GM12878 (cell line): ENCODE data around the gene SDCCAG8. TPM values are rescaled to one million over a fixed set of nuclear protein-coding genes. Genes with fewer than 3 reads are reported as not detected.

Source experiments
- ATAC-seq: fragments of 200-7000 bp; cut with Tn5 transposase; 3 replicates; pipeline ENCODE4 v1.9.1; 2020; ENCODE audit warnings: mild to moderate bottlenecking, moderate library complexity
- BruUV-seq: library from RNA; stranded (reverse); fragments of 400-500 nt; replicated peaks from 2 replicates; lab custom pipeline; 2021; lab: Mats Ljungman, UMichigan
- CTCF ChIA-PET: fragments of 300-600 bp; sonication (Branson Sonifier 250); formaldehyde crosslinking; extraction: SDS; loops from one replicate; lab custom pipeline; 2021; ENCODE audit warnings: inconsistent platforms; lab: Yijun Ruan, JAX
- POLR2A ChIA-PET: fragments of 350-600 bp; formaldehyde crosslinking; extraction: SDS; loops from one replicate; lab custom pipeline; 2021; ENCODE audit warnings: inconsistent platforms; lab: Charles Lee
- RAD21 ChIA-PET: fragments of 300-600 bp; sonication (Branson Sonifier 250); formaldehyde crosslinking; loops from one replicate; lab custom pipeline; 2023; ENCODE audit warnings: antibody characterized with exemption; ENCODE audit not compliant: unreplicated experiment; lab: Charles Lee
- SMC1A ChIA-PET: fragments of 300-600 bp; sonication (Branson Sonifier 250); formaldehyde crosslinking; loops from one replicate; lab custom pipeline; 2023; ENCODE audit not compliant: unreplicated experiment, uncharacterized antibody; lab: Charles Lee
- DNase-seq: peaks from one replicate; pipeline ENCODE4 v3.0.0-alpha.2; 2011; ENCODE audit warnings: low read depth, low spot score
- FAIRE-seq: peaks from 3 replicates; lab custom pipeline; 2011; peaks lifted over from hg19 to GRCh38; lab: Jason Lieb, UNC
- H2AFZ ChIP-seq: 2 replicates; pipeline ENCODE4 v1.6.0; 2011; ENCODE audit warnings: low read depth, low read length, control low read depth; ENCODE audit not compliant: control insufficient read depth
- H3K27ac ChIP-seq: 2 replicates; pipeline ENCODE4 v1.5.1; 2011; ENCODE audit warnings: control low read depth; ENCODE audit not compliant: control insufficient read depth, insufficient read depth
- H3K27me3 ChIP-seq, 2 experiments: replicated peaks in 1 of 2; 2 replicates each; pipeline versions ENCODE4 v1.6.0 to v1.6.1; 2011; ENCODE audit warnings: low read length in 1 of 2; ENCODE audit not compliant: control insufficient read depth in 2 of 2, insufficient read depth in 2 of 2
- H3K36me3 ChIP-seq, 2 experiments: 2 replicates each; pipeline ENCODE4 v1.5.1; 2011; ENCODE audit warnings: low read length in 1 of 2; ENCODE audit not compliant: control insufficient read depth in 2 of 2, insufficient read depth in 2 of 2
- H3K4me1 ChIP-seq: 2 replicates; pipeline ENCODE4 v1.6.1; 2011; ENCODE audit warnings: mild to moderate bottlenecking, low read length, moderate library complexity, mixed read lengths; ENCODE audit not compliant: control insufficient read depth, insufficient read depth
- H3K4me2 ChIP-seq: 2 replicates; pipeline ENCODE4 v1.6.0; 2011; ENCODE audit warnings: control low read depth; ENCODE audit not compliant: control insufficient read depth, insufficient read depth
- H3K4me3 ChIP-seq: fragments of 200-600 bp; sonication (generic); 2 replicates; pipeline ENCODE4 v1.5.1; 2016
- H3K79me2 ChIP-seq: 2 replicates; pipeline ENCODE4 v1.6.0; 2011; ENCODE audit warnings: low read length; ENCODE audit not compliant: control insufficient read depth, insufficient read depth
- H3K9ac ChIP-seq: 2 replicates; pipeline ENCODE4 v1.8.0; 2011; ENCODE audit warnings: low read length, control low read depth, mixed read lengths; ENCODE audit not compliant: control insufficient read depth, insufficient read depth
- H3K9me3 ChIP-seq: replicated peaks from 3 replicates; pipeline ENCODE4 v1.5.1; 2011; ENCODE audit warnings: mild to moderate bottlenecking, low read length; ENCODE audit not compliant: control insufficient read depth, insufficient read depth
- H4K20me1 ChIP-seq: 2 replicates; pipeline ENCODE4 v1.6.0; 2011; ENCODE audit not compliant: control insufficient read depth, insufficient read depth
- ATF3 ChIP-seq: IDR thresholded peaks from 2 replicates; pipeline ENCODE4 v1.6.1; 2011; ENCODE audit warnings: low read depth, mild to moderate bottlenecking, low read length, moderate library complexity, borderline replicate concordance; ENCODE audit errors: extremely low read depth
- EP300 ChIP-seq, 2 experiments: fragments of 150-350 bp in 1 of 2; IDR thresholded peaks; 2 replicates each; pipeline ENCODE4 v1.6.1; 2011 to 2012; ENCODE audit warnings: low read depth in 2 of 2, low read length in 2 of 2, borderline replicate concordance in 1 of 2, improper control_type of control experiment in 1 of 2, inconsistent platforms in 1 of 2; ENCODE audit not compliant: control insufficient read depth in 1 of 2
- FOXK2 ChIP-seq: fragments of 450-650 bp; IDR thresholded peaks from 2 replicates; pipeline ENCODE4 v1.6.1; 2017; ENCODE audit warnings: mild to moderate bottlenecking, moderate library complexity
- HDAC2 ChIP-seq: fragments of 200-600 bp; sonication (generic); IDR thresholded peaks from 2 replicates; pipeline ENCODE4 v1.6.1; 2017
- IKZF2 ChIP-seq, 2 experiments: fragments of 450-650 bp; IDR thresholded peaks; 2 replicates each; pipeline ENCODE4 v1.6.1; 2017; ENCODE audit warnings: mild to moderate bottlenecking in 2 of 2, moderate library complexity in 2 of 2
- KAT2A ChIP-seq: conservative IDR thresholded peaks from 2 replicates; pipeline ENCODE4 v1.6.1; 2011; ENCODE audit warnings: low read depth, low read length; ENCODE audit not compliant: control insufficient read depth
- MTA2 ChIP-seq: fragments of 450-650 bp; IDR thresholded peaks from 2 replicates; pipeline ENCODE4 v1.6.1; 2016; ENCODE audit warnings: low read depth, mild to moderate bottlenecking, moderate library complexity
- NRF1 ChIP-seq: conservative IDR thresholded peaks from 2 replicates; pipeline ENCODE4 v1.6.1; 2011; ENCODE audit warnings: mild to moderate bottlenecking, low read depth, low read length, improper control_type of control experiment
- RB1 ChIP-seq: fragments of 450-650 bp; formaldehyde crosslinking; IDR thresholded peaks from 2 replicates; pipeline ENCODE4 v1.6.1; 2017; ENCODE audit warnings: mild to moderate bottlenecking, borderline replicate concordance
- RELA ChIP-seq: fragments of 450-650 bp; IDR thresholded peaks from 2 replicates; pipeline ENCODE4 v1.8.0; 2014; ENCODE audit warnings: borderline replicate concordance; ENCODE audit not compliant: partially characterized antibody
- STAT1 ChIP-seq: fragments of 450-650 bp; conservative IDR thresholded peaks from 2 replicates; pipeline ENCODE4 v1.6.1; 2014; ENCODE audit warnings: antibody characterized with exemption, mild to moderate bottlenecking
- TCF12 ChIP-seq: IDR thresholded peaks from 2 replicates; pipeline ENCODE4 v1.6.1; 2011; ENCODE audit warnings: low read depth, mild to moderate bottlenecking, low read length
- WGBS: methylation state at CpG from one replicate; pipeline ENCODE4 v1.1.6; 2016; ENCODE audit warnings: low lambda C conversion rate; ENCODE audit not compliant: insufficient replicate concordance, insufficient coverage; ENCODE audit errors: missing lambda C conversion rate; 5-methylcytosine and 5-hydroxymethylcytosine counted together
- in situ Hi-C: fragments of 300-500 bp; cut with MboI; formaldehyde crosslinking; loops from 9 replicates; pipeline ENCODE4 v1.14.3; 2018; ENCODE audit warnings: mixed read lengths
- intact Hi-C: fragments of 100-400 bp; cut with micrococcal nuclease; formaldehyde crosslinking; loops from one replicate; pipeline ENCODE4 v1.14.2; 2022; ENCODE audit not compliant: unreplicated experiment
- polyA plus RNA-seq, 11 experiments: library from polyadenylated mRNA; depleted of rRNA in 4 of 11; unstranded in 6 of 11; stranded (reverse) in 5 of 11; fragments of >200 nt; fragmentation: Nextera tagmentation in 4 of 11; fragmentation: Illumina TruSeq in 1 of 11; extraction: Ambion mirVana in 4 of 11; extraction: Trizol in 1 of 11; gene quantifications; 1 replicate in 1 of 11; 2 replicates in 10 of 11; pipeline versions ENCODE4 v1.2.1 to v1.2.3, GENCODE V29; 2011 to 2016; ENCODE audit warnings: inconsistent platforms in 2 of 11, missing spikeins in 2 of 11, low read depth in 1 of 11
- total RNA-seq, 4 experiments: library from RNA; depleted of rRNA in 3 of 4; stranded (reverse); fragments of >200 nt in 3 of 4; fragmentation: Illumina TruSeq in 1 of 4; extraction: Trizol in 1 of 4; gene quantifications; 2 replicates each; pipeline versions ENCODE4 v1.2.1 to v1.2.3, GENCODE V29; 2013 to 2021
- TF ChIP-seq, protein P1 (sequence below): IDR thresholded peaks from 2 replicates; pipeline ENCODE4 v1.6.1; 2012; ENCODE audit warnings: low read length, inconsistent platforms
- TF ChIP-seq, protein P2 (sequence below): fragments of 450-650 bp; IDR thresholded peaks from 2 replicates; pipeline ENCODE4 v1.6.1; 2017; ENCODE audit warnings: low read depth, mild to moderate bottlenecking, moderate library complexity
- TF ChIP-seq, protein P3 (sequence below): fragments of 450-650 bp; IDR thresholded peaks from 2 replicates; pipeline ENCODE4 v1.6.1; 2018; ENCODE audit warnings: mild to moderate bottlenecking, low read depth, moderate library complexity; ENCODE audit not compliant: partially characterized antibody

Gene SDCCAG8
- total and polyA plus RNA-seq, 10 of the 15 experiments (the other 5 are each of a cell fraction or from before 2014, with no cell fraction given): 15.0 to 25.6 (median 20.6) TPM

DNA sequence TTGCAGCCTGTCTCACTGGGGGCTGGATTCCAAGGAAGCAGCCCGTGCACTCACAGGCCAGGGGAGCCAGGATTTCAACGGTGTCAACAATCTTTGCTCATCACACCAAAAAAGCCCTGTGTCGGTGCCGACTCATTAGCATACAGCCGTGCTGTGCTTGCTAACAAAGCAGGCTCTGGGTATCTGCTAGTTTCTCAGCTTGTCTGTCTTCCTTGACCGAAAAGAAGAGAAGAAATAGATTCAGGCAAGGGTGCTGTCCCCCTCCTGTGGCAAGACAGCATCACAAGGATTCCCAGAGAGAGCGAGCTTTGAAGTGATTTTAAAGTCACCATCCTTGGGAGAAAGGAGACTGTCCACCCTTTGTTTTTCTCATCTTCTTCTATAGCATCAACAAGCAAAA is 214.7 kb downstream of the SDCCAG8 start:
- BruUV-seq: no TSS peak
- no peak overlapping the region for H3K9ac ChIP-seq
- peaks cover 7% of the 10 kb centered on the region; the same call in 1 of the 2 replicates for H3K4me1 ChIP-seq
- H3K79me2 ChIP-seq: no peaks in the 10 kb centered on the region
- WGBS: 96% methylated on average over 7 of the region's 7 CpGs
- ChIA-PET SMC1A (no interaction called here), POLR2A (no interaction called here), RAD21 (no interaction called here), CTCF (no interaction called here)
- H3K36me3 ChIP-seq: no peaks in the 10 kb centered on the region
- in situ Hi-C loops (no loop called here), intact Hi-C loops (no loop called here)
- H2AFZ ChIP-seq: no peak overlapping the region
- no peak for ATAC-seq
- H4K20me1 ChIP-seq: no peaks in the 10 kb centered on the region
- no peaks in the 10 kb centered on the region for H3K9me3 ChIP-seq
- H3K4me2 ChIP-seq: no peak overlapping the region
- no peaks in the 10 kb centered on the region for H3K27me3 ChIP-seq
- no peak overlapping the region for H3K4me3 ChIP-seq
- no peak for TF ChIP-seq KAT2A
- TF ChIP-seq EP300 (IDR thresholded peaks at IDR 0.05; ENCODE audit: borderline replicate concordance in 1 of 2, control insufficient read depth in 1 of 2, low read depth in 2 of 2, low read length in 2 of 2): no peak
- no peak for TF ChIP-seq HDAC2
- TF ChIP-seq, protein P1, sequence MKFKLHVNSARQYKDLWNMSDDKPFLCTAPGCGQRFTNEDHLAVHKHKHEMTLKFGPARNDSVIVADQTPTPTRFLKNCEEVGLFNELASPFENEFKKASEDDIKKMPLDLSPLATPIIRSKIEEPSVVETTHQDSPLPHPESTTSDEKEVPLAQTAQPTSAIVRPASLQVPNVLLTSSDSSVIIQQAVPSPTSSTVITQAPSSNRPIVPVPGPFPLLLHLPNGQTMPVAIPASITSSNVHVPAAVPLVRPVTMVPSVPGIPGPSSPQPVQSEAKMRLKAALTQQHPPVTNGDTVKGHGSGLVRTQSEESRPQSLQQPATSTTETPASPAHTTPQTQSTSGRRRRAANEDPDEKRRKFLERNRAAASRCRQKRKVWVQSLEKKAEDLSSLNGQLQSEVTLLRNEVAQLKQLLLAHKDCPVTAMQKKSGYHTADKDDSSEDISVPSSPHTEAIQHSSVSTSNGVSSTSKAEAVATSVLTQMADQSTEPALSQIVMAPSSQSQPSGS: no peak
- no peak for TF ChIP-seq MTA2
- TF ChIP-seq FOXK2: no peak
- no peak for TF ChIP-seq RB1
- no peak for TF ChIP-seq NRF1
- TF ChIP-seq RELA: no peak
- TF ChIP-seq IKZF2 (IDR thresholded peaks at IDR 0.05): no peak
- TF ChIP-seq STAT1: no peak
- TF ChIP-seq, protein P2, sequence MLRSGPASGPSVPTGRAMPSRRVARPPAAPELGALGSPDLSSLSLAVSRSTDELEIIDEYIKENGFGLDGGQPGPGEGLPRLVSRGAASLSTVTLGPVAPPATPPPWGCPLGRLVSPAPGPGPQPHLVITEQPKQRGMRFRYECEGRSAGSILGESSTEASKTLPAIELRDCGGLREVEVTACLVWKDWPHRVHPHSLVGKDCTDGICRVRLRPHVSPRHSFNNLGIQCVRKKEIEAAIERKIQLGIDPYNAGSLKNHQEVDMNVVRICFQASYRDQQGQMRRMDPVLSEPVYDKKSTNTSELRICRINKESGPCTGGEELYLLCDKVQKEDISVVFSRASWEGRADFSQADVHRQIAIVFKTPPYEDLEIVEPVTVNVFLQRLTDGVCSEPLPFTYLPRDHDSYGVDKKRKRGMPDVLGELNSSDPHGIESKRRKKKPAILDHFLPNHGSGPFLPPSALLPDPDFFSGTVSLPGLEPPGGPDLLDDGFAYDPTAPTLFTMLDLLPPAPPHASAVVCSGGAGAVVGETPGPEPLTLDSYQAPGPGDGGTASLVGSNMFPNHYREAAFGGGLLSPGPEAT: no peak
- TF ChIP-seq ATF3: no peak
- TF ChIP-seq, protein P3, sequence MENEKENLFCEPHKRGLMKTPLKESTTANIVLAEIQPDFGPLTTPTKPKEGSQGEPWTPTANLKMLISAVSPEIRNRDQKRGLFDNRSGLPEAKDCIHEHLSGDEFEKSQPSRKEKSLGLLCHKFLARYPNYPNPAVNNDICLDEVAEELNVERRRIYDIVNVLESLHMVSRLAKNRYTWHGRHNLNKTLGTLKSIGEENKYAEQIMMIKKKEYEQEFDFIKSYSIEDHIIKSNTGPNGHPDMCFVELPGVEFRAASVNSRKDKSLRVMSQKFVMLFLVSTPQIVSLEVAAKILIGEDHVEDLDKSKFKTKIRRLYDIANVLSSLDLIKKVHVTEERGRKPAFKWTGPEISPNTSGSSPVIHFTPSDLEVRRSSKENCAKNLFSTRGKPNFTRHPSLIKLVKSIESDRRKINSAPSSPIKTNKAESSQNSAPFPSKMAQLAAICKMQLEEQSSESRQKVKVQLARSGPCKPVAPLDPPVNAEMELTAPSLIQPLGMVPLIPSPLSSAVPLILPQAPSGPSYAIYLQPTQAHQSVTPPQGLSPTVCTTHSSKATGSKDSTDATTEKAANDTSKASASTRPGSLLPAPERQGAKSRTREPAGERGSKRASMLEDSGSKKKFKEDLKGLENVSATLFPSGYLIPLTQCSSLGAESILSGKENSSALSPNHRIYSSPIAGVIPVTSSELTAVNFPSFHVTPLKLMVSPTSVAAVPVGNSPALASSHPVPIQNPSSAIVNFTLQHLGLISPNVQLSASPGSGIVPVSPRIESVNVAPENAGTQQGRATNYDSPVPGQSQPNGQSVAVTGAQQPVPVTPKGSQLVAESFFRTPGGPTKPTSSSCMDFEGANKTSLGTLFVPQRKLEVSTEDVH: no peak
- TF ChIP-seq TCF12: no peak
- H3K27ac ChIP-seq: no peak overlapping the region
- no peak for DNase-seq
- FAIRE-seq: no peak
